ENCODE results near the gene SYT7.

- TF ChIP-seq CTCF (IDR thresholded peaks at IDR 0.05) (no peak), EP300 (IDR thresholded peaks at IDR 0.05) (no peak), POLR2A (IDR thresholded peaks at IDR 0.05; ENCODE audit: low read depth) (no peak)
Measured at GRCh38 chr11:61518032-61518795, 62.7 kb downstream of the SYT7 start.

All from esophagus muscularis mucosa (tissue), 4 donors.